HepG2 (cell line): ENCODE measurements around the gene R3HDM1.

Experiments used
- IKZF4 ChIP-seq: sonication (generic); formaldehyde crosslinking; IDR thresholded peaks from 2 replicates; pipeline ENCODE4 v1.5.1; 2020; ENCODE audit warnings: borderline replicate concordance, mild to moderate bottlenecking, low read depth, missing genetic modification reagents; ENCODE audit errors: not compliant biosample characterization
- KDM5B ChIP-seq: sonication (generic); formaldehyde crosslinking; IDR thresholded peaks from 2 replicates; pipeline ENCODE4 v1.4.0; 2020; ENCODE audit warnings: missing genetic modification reagents, mild to moderate bottlenecking, borderline replicate concordance
- NBN ChIP-seq: fragments of 450-650 bp; conservative IDR thresholded peaks from 2 replicates; pipeline ENCODE4 v1.6.1; 2017
- RAD21 ChIP-seq: fragments of 450-650 bp; formaldehyde crosslinking; IDR thresholded peaks from 2 replicates; pipeline ENCODE4 v1.5.0; 2020; ENCODE audit warnings: mild to moderate bottlenecking
- RFX5 ChIP-seq: IDR thresholded peaks from 2 replicates; pipeline ENCODE4 v1.6.1; 2011; ENCODE audit warnings: low read depth, low read length, improper control_type of control experiment
- TBX3 ChIP-seq: fragments of 450-650 bp; IDR thresholded peaks from 2 replicates; pipeline ENCODE4 v1.6.1; 2017; ENCODE audit warnings: antibody characterized with exemption, mild to moderate bottlenecking, inconsistent platforms, borderline replicate concordance

DNA sequence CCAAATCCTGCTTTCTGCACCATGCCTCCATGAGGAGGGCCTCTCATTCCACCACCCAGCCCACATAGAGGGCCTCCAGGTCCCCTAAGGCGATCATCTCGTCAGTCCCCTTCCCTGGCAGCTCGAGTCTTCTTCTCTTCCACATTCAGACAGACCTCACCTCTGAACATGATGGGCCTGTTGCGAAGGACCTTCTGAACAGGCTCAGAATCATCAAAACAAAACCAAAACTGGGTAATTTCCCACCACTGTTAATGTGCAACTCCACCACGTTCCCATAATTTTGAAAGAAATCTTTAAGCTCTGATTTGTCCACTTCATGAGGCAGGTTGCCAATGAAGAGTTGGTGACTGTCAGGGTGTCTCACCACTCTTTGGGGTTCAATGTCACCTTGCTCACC is 20.7 kb upstream of the R3HDM1 start:
- TF ChIP-seq RFX5 (no peak), NBN (no peak), IKZF4 (no peak), RAD21 (CRISPR knock-in tag) (no peak), TBX3 (no peak), KDM5B (CRISPR knock-in tag) (no peak)
